ENCODE results near the gene ZFP92. TPM values are rescaled to one million over a fixed set of nuclear protein-coding genes. Genes with fewer than 3 reads are reported as not detected.

The ZFP92 gene
- total RNA-seq, 4 donors from 2014 or later = 1.5 to 3.8 (median 2.0) TPM

GRCh38 chrX:153449368-153450113 lies 38.3 kb downstream of the ZFP92 start:
- no peaks in the 10 kb centered on the region for H3K4me1 ChIP-seq

GRCh38 chrX:153450114-153450948 lies 39.1 kb downstream of the ZFP92 start:
- no peak overlapping the region for H3K27ac ChIP-seq
- no peaks in the 10 kb centered on the region for H3K27me3 ChIP-seq
- peaks cover 0 to 51% of the 10 kb centered on the region in 2 donors for H3K36me3 ChIP-seq
- no peaks in the 10 kb centered on the region for H3K9me3 ChIP-seq
- TF ChIP-seq POLR2A (IDR thresholded peaks at IDR 0.05) = no peak
- TF ChIP-seq CTCF (IDR thresholded peaks at IDR 0.05) = no peak
- H3K4me1 ChIP-seq = no peaks in the 10 kb centered on the region
- WGBS, 2 donors (ENCODE audit: low coverage in 1 of 2) = no CpG with 5 or more reads among the region's 26 CpGs
- ATAC-seq = no peak
- no peak overlapping the region for H3K4me3 ChIP-seq

More at GRCh38 chrX:153449368-153450113, 38.3 kb downstream of the ZFP92 start:
- H3K27ac ChIP-seq = no peak overlapping the region
- H3K27me3 ChIP-seq = no peaks in the 10 kb centered on the region
- 80 to 81% methylated on average over 5 to 6 of the region's 15 CpGs for WGBS, 2 donors (ENCODE audit: low coverage in 1 of 2)
- no peak overlapping the region for H3K4me3 ChIP-seq
- TF ChIP-seq POLR2A (IDR thresholded peaks at IDR 0.05) (no peak), EP300 (IDR thresholded peaks at IDR 0.05) (no peak), CTCF (IDR thresholded peaks at IDR 0.05) (no peak), POLR2AphosphoS5 (IDR thresholded peaks at IDR 0.05) (no peak)
- no peak for ATAC-seq
- H3K36me3 ChIP-seq = peaks cover 0 to 43% of the 10 kb centered on the region in 2 donors
- no peaks in the 10 kb centered on the region for H3K9me3 ChIP-seq

GRCh38 chrX:153450949-153451277 lies 39.6 kb downstream of the ZFP92 start:
- H3K36me3 ChIP-seq = peaks cover 0 to 57% of the 10 kb centered on the region in 2 donors
- 87% methylated on average over 4 of the region's 8 CpGs; no CpG with 5 or more reads in 1 of the 2 donors for WGBS, 2 donors (ENCODE audit: low coverage in 1 of 2)
- no peaks in the 10 kb centered on the region for H3K27me3 ChIP-seq
- H3K4me3 ChIP-seq = no peak overlapping the region
- peaks cover 0 to 3% (median 0%) of the 10 kb centered on the region in 3 donors for H3K4me1 ChIP-seq
- ATAC-seq = no peak
- TF ChIP-seq CTCF (IDR thresholded peaks at IDR 0.05) (no peak), EP300 (IDR thresholded peaks at IDR 0.05) (no peak), POLR2AphosphoS5 (IDR thresholded peaks at IDR 0.05) (no peak), POLR2A (IDR thresholded peaks at IDR 0.05) (no peak)
- no peaks in the 10 kb centered on the region for H3K9me3 ChIP-seq
- H3K27ac ChIP-seq = no peak overlapping the region

GRCh38 chrX:153454901-153455550 lies 43.8 kb downstream of the ZFP92 start:
- no peak for TF ChIP-seq EP300 (IDR thresholded peaks at IDR 0.05)
- no peak for TF ChIP-seq POLR2A (IDR thresholded peaks at IDR 0.05)
- no peak for TF ChIP-seq CTCF (IDR thresholded peaks at IDR 0.05)
- TF ChIP-seq POLR2AphosphoS5 (IDR thresholded peaks at IDR 0.05) = no peak
- Histone ChIP-seq H3K9me3 (no peaks in the 10 kb centered on the region), H3K27me3 (no peaks in the 10 kb centered on the region), H3K4me1 (peaks cover 0 to 19% (median 0%) of the 10 kb centered on the region in 3 donors), H3K27ac (no peak overlapping the region), H3K36me3 (peaks cover 0 to 62% of the 10 kb centered on the region in 2 donors), H3K4me3 (no peak overlapping the region)
- 93% methylated on average over 8 of the region's 16 CpGs; no CpG with 5 or more reads in 1 of the 2 donors for WGBS, 2 donors (ENCODE audit: low coverage in 1 of 2)
- ATAC-seq = no peak

Data from gastroesophageal sphincter (tissue), 4 donors.